Keratinocyte (primary cell): ENCODE results near the gene CAT. TPM values are rescaled to one million over a fixed set of nuclear protein-coding genes. Genes with fewer than 3 reads are reported as not detected.

Experiments
- DNase-seq: peaks from one replicate; pipeline ENCODE4 v3.0.0-alpha.2; 2011; ENCODE audit warnings: low read depth, missing footprints, low spot score
- FAIRE-seq: peaks from 2 replicates; lab custom pipeline; 2011; peaks lifted over from hg19 to GRCh38; lab: Jason Lieb, UNC
- H2AFZ ChIP-seq: 2 replicates; pipeline ENCODE4 v1.6.0; 2012; ENCODE audit warnings: low read length, control low read depth, inconsistent platforms; ENCODE audit not compliant: control insufficient read depth
- H3K27ac ChIP-seq: 2 replicates; pipeline ENCODE4 v1.5.1; 2011; ENCODE audit warnings: low read length; ENCODE audit not compliant: control insufficient read depth, insufficient read depth
- H3K27me3 ChIP-seq: 3 replicates; pipeline ENCODE4 v1.6.0; 2011; ENCODE audit warnings: low read length; ENCODE audit not compliant: control insufficient read depth, insufficient read depth; ENCODE audit errors: extremely low read depth
- H3K36me3 ChIP-seq, 2 experiments: 2 replicates in 1 of 2; 3 replicates in 1 of 2; pipeline ENCODE4 v1.5.1; 2011; ENCODE audit warnings: low read length in 2 of 2, mild to moderate bottlenecking in 1 of 2; ENCODE audit not compliant: control insufficient read depth in 2 of 2, insufficient read depth in 2 of 2; ENCODE audit errors: extremely low read depth in 1 of 2
- H3K4me1 ChIP-seq: 3 replicates; pipeline ENCODE4 v1.5.1; 2011; ENCODE audit warnings: low read length; ENCODE audit not compliant: control insufficient read depth, insufficient read depth; ENCODE audit errors: extremely low read depth
- H3K4me2 ChIP-seq: 3 replicates; pipeline ENCODE4 v1.6.0; 2011; ENCODE audit warnings: low read depth, low read length; ENCODE audit not compliant: control insufficient read depth, insufficient read depth; ENCODE audit errors: extremely low read depth
- H3K4me3 ChIP-seq, 3 experiments: fragments of 200-600 bp in 1 of 3; sonication (generic) in 1 of 3; 2 replicates in 2 of 3; 3 replicates in 1 of 3; pipeline ENCODE4 v1.5.1; 2011 to 2016; ENCODE audit warnings: low read length in 3 of 3, mild to moderate bottlenecking in 3 of 3, control low read depth in 2 of 3, inconsistent platforms in 1 of 3, low read depth in 1 of 3, mixed read lengths in 1 of 3, mixed run types in 1 of 3, moderate library complexity in 1 of 3; ENCODE audit not compliant: control insufficient read depth in 2 of 3, insufficient read depth in 2 of 3; ENCODE audit errors: extremely low read depth in 1 of 3
- H3K79me2 ChIP-seq: 2 replicates; pipeline ENCODE4 v1.6.0; 2012; ENCODE audit warnings: low read length; ENCODE audit not compliant: control insufficient read depth, insufficient read depth
- H3K9ac ChIP-seq: 3 replicates; pipeline ENCODE4 v1.6.0; 2011; ENCODE audit warnings: low read length; ENCODE audit not compliant: control insufficient read depth, insufficient read depth; ENCODE audit errors: extremely low read depth
- H3K9me1 ChIP-seq: 3 replicates; pipeline ENCODE4 v1.6.0; 2011; ENCODE audit warnings: low read length; ENCODE audit not compliant: control insufficient read depth, insufficient read depth; ENCODE audit errors: extremely low read depth
- H3K9me3 ChIP-seq: 2 replicates; pipeline ENCODE4 v1.5.1; 2012; ENCODE audit warnings: low read depth, low read length; ENCODE audit not compliant: control insufficient read depth
- H4K20me1 ChIP-seq: 3 replicates; pipeline ENCODE4 v1.6.0; 2011; ENCODE audit warnings: low read length; ENCODE audit not compliant: control insufficient read depth, insufficient read depth; ENCODE audit errors: extremely low read depth
- CTCF ChIP-seq, 3 experiments: IDR thresholded peaks in 1 of 3; conservative IDR thresholded peaks in 1 of 3; optimal IDR thresholded peaks in 1 of 3; 2 replicates in 2 of 3; 3 replicates in 1 of 3; pipeline versions ENCODE3 to v1.5.1; 2011; ENCODE audit warnings: low read length in 3 of 3, mild to moderate bottlenecking in 3 of 3, moderate library complexity in 2 of 3, control low read depth in 1 of 3, inconsistent platforms in 1 of 3; ENCODE audit not compliant: insufficient read depth in 2 of 3; ENCODE audit errors: extremely low read depth in 1 of 3
- EZH2 ChIP-seq: IDR thresholded peaks from one replicate; pipeline ENCODE4 v1.6.1; 2012; ENCODE audit warnings: inconsistent platforms, mild to moderate bottlenecking, low read length, moderate library complexity
- dilution Hi-C: fragments of 300-500 bp; cut with MboI; formaldehyde crosslinking; loops from one replicate; pipeline ENCODE4 v1.7.0; 2020; ENCODE audit warnings: low sequenced_read_pairs; ENCODE audit not compliant: extremely low pct_ligation_motif_present
- polyA plus RNA-seq, 5 experiments: library from polyadenylated mRNA; depleted of rRNA in 3 of 5; stranded (reverse) in 3 of 5; stranded (forward) in 1 of 5; unstranded in 1 of 5; fragments of >200 nt; gene quantifications; 1 replicate in 1 of 5; 2 replicates in 3 of 5; 3 replicates in 1 of 5; pipeline versions ENCODE4 v1.2.1 to v1.2.3, GENCODE V29; 2011 to 2012; ENCODE audit warnings: missing spikeins in 2 of 5, low read depth in 1 of 5, low replicate concordance in 1 of 5

The CAT gene
- polyA plus RNA-seq, 1 donor (not counting 4 experiments of a cell fraction or from before 2014, with no cell fraction given): 94.8 TPM

- Histone ChIP-seq H3K36me3 (peaks cover 6 to 18% of the 10 kb centered on the region in 2 experiments), H4K20me1 (no peaks in the 10 kb centered on the region), H3K4me2 (no peak overlapping the region), H3K4me3 (no peak overlapping the region), H3K79me2 (peaks cover 2% of the 10 kb centered on the region), H3K27ac (no peak overlapping the region), H2AFZ (no peak overlapping the region), H3K9me3 (no peaks in the 10 kb centered on the region), H3K4me1 (no peaks in the 10 kb centered on the region), H3K9me1 (no peaks in the 10 kb centered on the region), H3K27me3 (no peaks in the 10 kb centered on the region), H3K9ac (no peak overlapping the region)
- no peak for TF ChIP-seq CTCF (optimal IDR thresholded peaks at IDR 0.05 in 1 of 3, IDR thresholded peaks at IDR 0.05 in 1 of 3, conservative IDR thresholded peaks at IDR 0.05 in 1 of 3; ENCODE audit: extremely low read depth in 1 of 3, insufficient read depth in 2 of 3, low read length in 3 of 3)
- no peak for TF ChIP-seq EZH2
- DNase-seq (no peak), FAIRE-seq (no peak)
- dilution Hi-C loops: no loop called here
Measured at GRCh38 chr11:34451053-34451452, 12.3 kb downstream of the CAT start.

- DNase-seq (no peak), FAIRE-seq (no peak)
- H3K27ac ChIP-seq: no peak overlapping the region
- TF ChIP-seq CTCF (optimal IDR thresholded peaks at IDR 0.05 in 1 of 3, IDR thresholded peaks at IDR 0.05 in 1 of 3, conservative IDR thresholded peaks at IDR 0.05 in 1 of 3; ENCODE audit: extremely low read depth in 1 of 3, insufficient read depth in 2 of 3, low read length in 3 of 3) (no peak), EZH2 (no peak)
- no peaks in the 10 kb centered on the region for H3K79me2 ChIP-seq
- H3K9me1 ChIP-seq: no peaks in the 10 kb centered on the region
- no peak overlapping the region for H3K9ac ChIP-seq
- no peak overlapping the region for H3K4me3 ChIP-seq
- no peak overlapping the region for H3K4me2 ChIP-seq
- H3K36me3 ChIP-seq: peaks cover 9 to 32% of the 10 kb centered on the region in 2 experiments
- dilution Hi-C loops: no loop called here
- no peak overlapping the region for H2AFZ ChIP-seq
- no peaks in the 10 kb centered on the region for H3K27me3 ChIP-seq
- no peaks in the 10 kb centered on the region for H4K20me1 ChIP-seq
- H3K4me1 ChIP-seq: no peaks in the 10 kb centered on the region
- H3K9me3 ChIP-seq: no peaks in the 10 kb centered on the region
Measured at GRCh38 chr11:34454308-34455032, 15.7 kb downstream of the CAT start.
